ENCODE results near the gene KHK.

The KHK gene

GRCh38 chr2:27077231-27077630, 9.3 kb upstream of the KHK start:
- no peak for DNase-seq
- Mint-ChIP-seq H3K27me3 (ENCODE audit: low read depth, poor library complexity) (no peaks in the 10 kb centered on the region), H3K4me3 (peak overlapping the region; percentile 16), H3K36me3 (ENCODE audit: low read depth) (no peaks in the 10 kb centered on the region), H3K4me1 (peaks cover 89% of the 10 kb centered on the region), H3K27ac (peak overlapping the region; percentile 88), H3K9me3 (no peaks in the 10 kb centered on the region)
- TF ChIP-seq CTCF (IDR thresholded peaks at IDR 0.05), result no peak

- peak within 1 kb of the TSS; percentile 98 for H3K27ac Mint-ChIP-seq
- H3K9me3 Mint-ChIP-seq, result no peaks in the 10 kb centered on the region
- H3K4me3 Mint-ChIP-seq, result peak within 1 kb of the TSS; percentile 80
- H3K4me1 Mint-ChIP-seq, result peaks cover 82% of the 10 kb centered on the region
- no peaks in the 10 kb centered on the region for H3K36me3 Mint-ChIP-seq (ENCODE audit: low read depth)
- peak; percentile 73 for DNase-seq
- no peaks in the 10 kb centered on the region for H3K27me3 Mint-ChIP-seq (ENCODE audit: low read depth, poor library complexity)
- no peak for TF ChIP-seq CTCF (IDR thresholded peaks at IDR 0.05)
Measured at GRCh38 chr2:27078267-27079194, 8.0 kb upstream of the KHK start, which contains the start of gene EMILIN1. TSS of gene EMILIN1 (plus strand) at chr2:27078615. CDS start at chr2:27079066, 451 bp downstream.

- H3K27me3 Mint-ChIP-seq (ENCODE audit: low read depth, poor library complexity), result no peaks in the 10 kb centered on the region
- TF ChIP-seq CTCF (IDR thresholded peaks at IDR 0.05), result no peak
- peaks cover 78% of the 10 kb centered on the region for H3K4me1 Mint-ChIP-seq
- H3K36me3 Mint-ChIP-seq (ENCODE audit: low read depth), result no peaks in the 10 kb centered on the region
- no peak overlapping the region for H3K27ac Mint-ChIP-seq
- DNase-seq, result no peak
- no peaks in the 10 kb centered on the region for H3K9me3 Mint-ChIP-seq
- H3K4me3 Mint-ChIP-seq, result peak overlapping the region; percentile 64
Measured at GRCh38 chr2:27079233-27080139, 7.1 kb upstream of the KHK start.

DNA sequence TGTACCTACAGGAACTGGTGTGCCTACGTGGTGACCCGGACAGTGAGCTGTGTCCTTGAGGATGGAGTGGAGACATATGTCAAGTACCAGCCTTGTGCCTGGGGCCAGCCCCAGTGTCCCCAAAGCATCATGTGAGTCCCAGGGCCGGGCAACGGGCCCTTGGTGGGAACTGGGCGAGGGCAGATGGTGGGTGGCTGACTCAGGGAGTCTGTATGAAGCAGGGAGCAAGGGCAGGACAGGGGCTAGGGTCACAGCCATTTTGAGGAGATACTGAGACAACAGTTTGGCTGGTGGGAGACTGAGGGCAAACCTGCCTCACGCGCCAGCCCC, 6.5 kb upstream of the KHK start:
- no peaks in the 10 kb centered on the region for H3K36me3 Mint-ChIP-seq (ENCODE audit: low read depth)
- H3K9me3 Mint-ChIP-seq, result no peaks in the 10 kb centered on the region
- peaks cover under 1% of the 10 kb centered on the region for H3K27me3 Mint-ChIP-seq (ENCODE audit: low read depth, poor library complexity)
- H3K4me3 Mint-ChIP-seq, result peak overlapping the region; percentile 64
- no peak for TF ChIP-seq CTCF (IDR thresholded peaks at IDR 0.05)
- peaks cover 72% of the 10 kb centered on the region for H3K4me1 Mint-ChIP-seq
- no peak for DNase-seq
- H3K27ac Mint-ChIP-seq, result peak overlapping the region; percentile 72

- H3K36me3 Mint-ChIP-seq (ENCODE audit: low read depth), result no peaks in the 10 kb centered on the region
- TF ChIP-seq CTCF (IDR thresholded peaks at IDR 0.05), result no peak
- H3K27me3 Mint-ChIP-seq (ENCODE audit: low read depth, poor library complexity), result peaks cover 5% of the 10 kb centered on the region
- no peaks in the 10 kb centered on the region for H3K9me3 Mint-ChIP-seq
- H3K4me1 Mint-ChIP-seq, result peaks cover 72% of the 10 kb centered on the region
- no peak for DNase-seq
- peak overlapping the region; percentile 72 for H3K4me3 Mint-ChIP-seq
- H3K27ac Mint-ChIP-seq, result no peak overlapping the region
Measured at GRCh38 chr2:27080603-27080936, 6.0 kb upstream of the KHK start.

Data from nephron progenitor cell (in vitro differentiated cells).